GM18507 (cell line): ENCODE results near the gene HHLA2.

ENCODE experiments used
- DNase-seq: peaks from one replicate; pipeline ENCODE4 v3.0.0; 2011; ENCODE audit warnings: low read depth; ENCODE audit not compliant: insufficient read length; ENCODE audit errors: extremely low spot score
- FAIRE-seq: peaks from 2 replicates; lab custom pipeline; 2011; peaks lifted over from hg19 to GRCh38; lab: Jason Lieb, UNC

The HHLA2 gene

DNA sequence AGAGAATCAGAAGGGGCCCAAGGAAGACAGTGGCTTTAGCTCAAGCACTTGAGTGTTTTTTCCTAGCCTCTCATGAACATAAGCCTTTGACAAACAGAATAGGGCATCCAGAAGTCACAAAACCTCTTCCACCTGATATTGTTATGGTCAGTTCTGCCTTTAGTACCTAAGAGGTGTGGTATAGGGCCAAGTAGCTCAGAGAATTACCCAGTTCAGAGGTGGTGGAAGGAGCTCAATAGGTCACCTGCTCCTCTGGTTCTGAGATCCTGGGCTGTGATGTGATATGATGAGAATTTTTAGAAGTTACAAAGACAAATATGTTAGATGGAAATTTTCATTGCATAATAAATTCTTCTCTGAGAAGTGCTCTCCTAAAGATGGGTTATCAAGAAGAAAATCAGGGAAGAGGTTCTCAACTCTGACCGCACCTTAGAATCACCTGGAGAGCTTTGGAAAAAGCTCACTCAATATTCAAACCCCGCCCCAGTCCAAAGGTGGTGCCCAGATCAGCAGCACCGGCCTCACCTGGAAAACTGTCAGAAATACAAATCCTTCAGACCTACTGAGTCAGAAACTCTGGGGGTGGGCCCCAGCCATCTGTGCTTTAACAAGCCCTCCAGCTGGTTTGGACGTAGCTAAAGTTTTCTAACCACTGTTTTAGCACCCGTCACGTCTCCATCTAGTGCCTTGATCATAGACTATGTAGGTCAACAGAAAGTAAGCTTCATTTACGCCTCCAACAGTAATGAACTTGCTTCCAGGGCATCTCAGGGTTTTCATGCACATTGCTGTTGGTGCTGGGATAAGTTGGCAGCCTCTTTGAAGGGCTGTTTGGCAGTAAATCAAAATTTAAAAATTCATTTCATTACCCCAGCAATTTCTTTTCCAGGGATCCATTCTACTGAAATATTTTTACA, 112.8 kb downstream of the HHLA2 start:
- DNase-seq (no peak), FAIRE-seq (no peak)

DNA sequence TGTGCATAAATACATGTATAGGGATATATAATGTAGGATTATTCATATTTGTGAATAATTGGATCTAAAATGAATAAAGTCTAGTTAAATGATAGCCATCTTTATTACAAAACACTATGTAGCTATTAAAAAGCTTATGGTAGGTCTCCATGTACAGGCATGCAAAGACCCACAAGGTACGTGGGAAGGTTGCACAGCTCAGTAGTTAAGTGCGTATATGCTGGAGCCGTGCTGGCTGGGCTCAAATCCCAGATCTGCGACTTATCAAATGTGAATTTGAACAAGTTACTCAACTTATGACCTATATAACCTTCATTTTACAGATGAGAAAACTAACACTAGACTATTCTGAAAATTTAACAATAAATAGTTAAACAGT, 113.4 kb downstream of the HHLA2 start:
- no peak for DNase-seq
- FAIRE-seq = no peak

DNA sequence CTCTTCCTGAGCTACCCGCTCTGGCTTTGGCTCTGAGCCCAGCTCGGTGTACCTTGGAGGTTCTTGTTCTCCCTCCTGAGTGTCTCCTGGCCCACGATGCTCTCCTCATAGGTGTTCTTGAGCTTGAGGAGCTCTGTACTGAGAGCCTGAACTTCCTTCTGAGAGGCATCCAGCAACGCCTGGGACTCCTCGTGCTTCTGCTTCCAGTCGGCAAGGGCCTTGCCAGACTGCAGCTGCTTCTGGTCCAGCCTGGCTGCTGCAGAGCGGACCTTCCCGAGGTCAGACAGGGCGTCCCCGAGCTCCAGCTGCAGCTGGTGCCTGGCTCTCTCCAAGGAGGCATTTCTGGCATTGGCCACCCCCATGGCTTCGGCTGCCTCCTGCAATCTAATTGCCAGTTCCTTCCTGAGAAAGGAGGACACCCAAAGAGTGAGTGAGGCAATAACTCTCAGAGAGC, 114.2 kb downstream of the HHLA2 start:
- FAIRE-seq (no peak), DNase-seq (no peak)

DNA sequence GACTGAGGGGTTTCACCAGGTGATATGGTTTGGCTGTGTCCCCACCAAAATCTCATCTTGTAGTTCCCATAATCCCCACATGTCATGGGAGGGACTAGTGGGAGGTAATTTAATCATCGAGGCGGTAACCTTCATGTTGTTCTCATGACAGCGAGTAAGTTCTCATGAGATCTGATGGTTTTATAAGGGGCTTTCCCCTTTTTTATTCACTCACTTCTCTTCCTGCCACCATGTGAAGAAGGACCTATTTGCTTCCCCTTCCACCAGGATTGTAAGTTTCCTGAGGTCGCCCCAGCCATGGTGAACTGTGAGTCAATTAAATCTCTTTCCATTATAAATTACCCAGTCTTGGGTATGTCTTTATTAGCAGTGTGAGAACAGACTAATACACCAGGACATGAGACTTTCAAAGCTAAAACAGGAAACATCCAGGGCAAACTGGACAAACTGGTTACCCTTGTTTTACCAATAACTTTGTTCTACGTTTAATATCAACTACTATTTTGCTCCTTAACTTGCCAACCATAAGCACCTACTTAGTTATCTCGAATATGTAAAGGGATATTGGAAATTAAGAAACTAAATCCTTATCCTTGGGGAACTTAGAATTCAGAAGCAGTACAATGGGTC, 115.9 kb downstream of the HHLA2 start:
- DNase-seq = no peak
- FAIRE-seq = no peak

DNA sequence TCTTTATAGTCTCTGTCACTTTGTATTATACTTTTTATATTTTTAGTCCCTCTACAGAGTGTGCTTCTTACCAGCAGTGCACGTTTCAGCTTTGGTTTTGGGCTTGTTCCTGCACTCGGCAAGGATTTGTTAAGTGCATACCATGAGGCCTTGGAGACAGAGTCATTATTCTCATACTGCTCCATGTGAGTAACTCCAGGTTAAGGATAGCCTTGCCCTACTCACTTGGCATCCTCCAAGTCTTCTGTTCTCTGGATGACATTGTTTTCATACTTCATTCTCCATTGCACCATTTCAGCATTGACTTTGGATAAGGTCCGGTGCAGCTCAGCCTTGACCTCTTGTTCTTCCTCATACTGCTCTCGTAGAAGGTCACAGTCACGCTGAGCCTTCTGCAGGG, 117.7 kb downstream of the HHLA2 start:
- FAIRE-seq = no peak
- DNase-seq = no peak

DNA sequence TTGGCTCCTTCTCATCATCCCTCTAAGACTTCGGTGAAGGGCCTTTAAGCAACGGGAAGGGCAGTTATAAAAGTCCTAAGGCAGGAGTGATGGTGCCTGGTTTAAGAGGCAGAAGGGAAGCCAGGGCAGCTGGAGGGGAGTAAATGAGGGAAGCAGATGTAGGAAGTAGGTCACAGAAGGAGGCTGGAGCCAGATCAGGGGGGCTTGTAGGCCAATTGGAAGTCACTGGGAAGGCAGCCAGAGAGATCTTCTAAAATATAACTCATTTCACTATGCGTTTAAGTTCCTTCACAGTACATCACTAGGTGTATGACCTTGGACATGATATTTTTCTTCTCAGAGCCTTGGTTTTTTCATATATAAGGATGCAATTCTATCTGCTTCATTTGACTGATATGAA, 119.3 kb downstream of the HHLA2 start:
- no peak for DNase-seq
- FAIRE-seq = no peak

DNA sequence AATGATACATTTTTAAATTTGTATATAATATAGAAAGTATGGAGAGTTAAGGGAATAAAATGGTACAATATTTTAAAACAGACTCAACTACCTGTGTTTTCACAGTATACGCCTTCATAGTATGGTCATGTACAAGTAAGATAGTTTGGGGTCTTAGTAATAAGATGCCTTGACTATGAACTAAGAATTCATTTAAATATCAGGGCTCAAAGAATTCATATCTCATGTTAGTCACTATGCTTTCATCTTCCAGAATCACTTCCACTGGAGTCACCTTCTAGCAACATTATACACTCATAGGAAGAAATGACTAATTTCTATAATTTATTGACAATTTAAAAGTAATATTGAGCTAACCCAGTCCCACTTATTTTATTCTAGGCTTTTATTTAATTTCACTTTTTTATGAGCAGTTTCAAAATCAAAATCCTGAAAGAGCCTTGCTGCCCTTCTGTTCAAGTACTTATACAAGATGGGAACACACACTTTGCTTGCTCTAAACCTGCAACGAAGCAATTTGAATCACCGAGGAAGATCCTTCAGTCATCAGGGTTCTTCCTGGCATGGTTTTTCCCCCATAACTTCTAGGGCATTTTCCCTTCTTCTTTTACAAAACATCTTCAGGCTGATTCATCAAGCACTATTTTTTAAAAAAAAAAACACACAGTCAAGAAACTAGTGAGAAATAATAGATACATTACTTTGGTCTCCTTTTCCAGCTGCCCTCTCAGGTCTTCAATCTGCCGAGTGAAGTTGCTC, 119.9 kb downstream of the HHLA2 start:
- FAIRE-seq = no peak
- DNase-seq = no peak

DNA sequence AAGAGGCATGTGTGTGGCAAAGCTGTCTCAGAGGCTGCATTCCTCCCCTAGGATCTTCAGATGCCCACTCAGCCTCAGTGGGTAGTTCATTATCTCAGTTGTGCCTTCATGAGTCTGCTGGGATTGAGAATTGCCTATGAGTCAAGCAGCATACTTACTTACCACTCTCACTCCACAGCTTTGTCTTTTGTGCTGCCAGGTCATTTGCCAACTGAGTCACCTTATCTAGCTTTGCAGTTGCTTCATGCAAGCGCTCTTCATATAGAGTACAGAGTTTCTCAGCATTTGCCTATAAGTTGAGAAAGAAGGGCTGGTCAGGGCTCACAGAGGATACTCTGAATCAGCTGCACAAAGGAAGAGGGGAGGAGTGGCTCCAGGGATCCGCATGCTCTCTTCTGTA, 124.6 kb downstream of the HHLA2 start:
- no peak for DNase-seq
- FAIRE-seq = no peak
